GM12873 (cell line): ENCODE data around the gene RNF150.

ENCODE experiments used
- TF ChIP-seq, protein P1 (sequence below): IDR thresholded peaks from 2 replicates; pipeline ENCODE4 v1.5.1; 2012; ENCODE audit warnings: low read depth, mild to moderate bottlenecking, moderate library complexity, low read length, control low read depth; ENCODE audit not compliant: insufficient read depth; ENCODE audit errors: missing control alignments

The RNF150 gene

DNA sequence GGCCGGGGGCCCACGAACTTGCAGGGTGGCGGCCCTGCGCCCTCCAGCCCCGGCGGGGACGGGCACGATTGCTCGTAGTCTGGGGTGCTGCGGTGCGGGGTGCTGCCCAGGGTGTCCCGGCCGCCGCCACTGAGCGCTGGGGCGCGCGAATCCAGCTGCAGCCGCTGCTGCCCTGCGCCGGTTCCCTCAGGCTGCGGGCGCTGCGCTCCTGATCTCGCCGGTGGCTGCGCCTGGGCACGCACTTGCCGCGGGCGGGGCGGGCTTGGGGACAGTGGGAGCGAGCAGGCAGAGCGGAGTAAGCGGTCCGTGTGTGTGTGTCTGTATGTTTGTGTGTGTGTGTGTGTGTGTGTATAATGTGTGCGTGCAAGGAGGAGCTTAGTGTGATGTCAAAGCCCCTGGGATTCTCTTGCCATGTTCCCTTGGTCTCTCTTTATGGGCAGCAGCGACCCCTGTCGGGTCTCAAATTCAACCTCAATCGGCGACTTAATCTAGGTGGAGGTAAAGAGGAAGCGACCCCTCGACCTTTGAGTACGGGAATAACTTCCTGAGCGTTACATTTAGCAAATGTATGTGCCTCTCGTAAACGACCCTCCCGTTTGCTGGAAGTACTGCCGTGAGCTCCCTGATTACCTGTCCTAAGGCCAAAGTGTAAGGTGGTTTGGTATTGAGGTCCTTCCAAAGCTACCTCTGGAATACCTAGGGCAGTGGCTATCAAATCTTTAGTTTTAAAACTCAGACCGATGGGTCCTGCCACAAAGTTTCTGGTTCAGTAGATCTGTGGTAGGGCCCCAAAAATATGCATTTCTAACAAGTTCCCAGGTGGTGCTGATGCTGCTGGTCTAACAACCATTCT, at the start of gene RNF150:
TSS of gene RNF150 (minus strand) at position 324 of the 853 bp plus-strand sequence.
- TF ChIP-seq, protein P1, sequence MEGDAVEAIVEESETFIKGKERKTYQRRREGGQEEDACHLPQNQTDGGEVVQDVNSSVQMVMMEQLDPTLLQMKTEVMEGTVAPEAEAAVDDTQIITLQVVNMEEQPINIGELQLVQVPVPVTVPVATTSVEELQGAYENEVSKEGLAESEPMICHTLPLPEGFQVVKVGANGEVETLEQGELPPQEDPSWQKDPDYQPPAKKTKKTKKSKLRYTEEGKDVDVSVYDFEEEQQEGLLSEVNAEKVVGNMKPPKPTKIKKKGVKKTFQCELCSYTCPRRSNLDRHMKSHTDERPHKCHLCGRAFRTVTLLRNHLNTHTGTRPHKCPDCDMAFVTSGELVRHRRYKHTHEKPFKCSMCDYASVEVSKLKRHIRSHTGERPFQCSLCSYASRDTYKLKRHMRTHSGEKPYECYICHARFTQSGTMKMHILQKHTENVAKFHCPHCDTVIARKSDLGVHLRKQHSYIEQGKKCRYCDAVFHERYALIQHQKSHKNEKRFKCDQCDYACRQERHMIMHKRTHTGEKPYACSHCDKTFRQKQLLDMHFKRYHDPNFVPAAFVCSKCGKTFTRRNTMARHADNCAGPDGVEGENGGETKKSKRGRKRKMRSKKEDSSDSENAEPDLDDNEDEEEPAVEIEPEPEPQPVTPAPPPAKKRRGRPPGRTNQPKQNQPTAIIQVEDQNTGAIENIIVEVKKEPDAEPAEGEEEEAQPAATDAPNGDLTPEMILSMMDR, result peak; percentile 70

DNA sequence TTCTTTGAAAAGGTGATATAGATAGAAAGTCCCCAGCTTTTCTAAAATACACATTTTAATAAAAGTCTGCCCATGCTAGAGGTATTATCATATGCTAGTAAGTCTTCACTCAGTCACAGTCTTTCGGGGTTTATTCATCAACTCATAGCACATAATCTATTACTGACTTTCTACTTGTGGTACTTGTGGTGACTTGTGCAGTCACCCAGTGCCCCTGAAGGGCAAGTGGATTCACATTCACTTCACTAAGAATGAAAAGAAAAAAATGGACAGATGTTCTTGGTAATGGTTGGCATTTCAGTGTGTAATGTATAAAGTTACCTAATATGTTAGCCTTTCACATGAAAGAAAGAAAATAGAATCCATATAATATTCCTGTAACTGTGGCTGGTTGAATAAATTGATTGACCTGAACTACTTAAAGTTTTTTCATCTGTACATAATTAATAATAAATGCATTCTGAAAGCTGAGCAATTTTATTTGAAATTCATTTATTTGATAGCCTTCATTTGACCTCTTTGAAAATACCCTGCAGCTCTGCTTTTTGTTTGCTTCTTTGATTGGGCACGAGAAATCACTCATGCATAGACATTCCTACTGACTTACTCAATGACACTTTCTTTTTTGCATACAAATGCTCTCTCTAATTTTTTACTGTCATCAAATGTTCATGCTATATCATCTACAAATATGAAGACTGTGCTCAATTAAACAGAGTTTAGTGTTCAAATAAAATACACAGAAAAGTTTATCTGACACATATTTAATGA, 47.9 kb upstream of the RNF150 start:
- TF ChIP-seq, protein P1, result no peak

GRCh38 chr4:141179474-141180373, 46.5 kb upstream of the RNF150 start:
- TF ChIP-seq, protein P1, result no peak

DNA sequence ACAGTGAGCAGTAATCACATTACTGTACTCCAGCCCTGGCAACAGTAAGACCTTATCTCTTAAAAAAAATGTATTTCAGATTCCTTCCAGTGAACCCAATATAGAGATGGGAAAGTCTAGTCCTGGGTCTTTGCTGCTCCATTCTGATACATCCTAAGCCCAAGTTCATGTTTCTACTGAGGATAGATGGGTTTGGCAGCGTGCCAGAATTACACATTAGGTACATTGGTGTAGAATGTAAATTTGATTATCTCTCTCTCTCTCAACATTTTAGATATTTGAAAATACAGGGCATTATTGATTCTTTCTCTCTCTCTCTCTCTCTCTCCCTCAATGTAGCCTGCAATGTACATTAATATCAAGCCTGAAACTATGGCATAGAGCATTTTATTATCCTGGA, 43.9 kb upstream of the RNF150 start:
- TF ChIP-seq, protein P1, result no peak

GRCh38 chr4:141174457-141174856, 41.2 kb upstream of the RNF150 start:
- TF ChIP-seq, protein P1, result no peak

GRCh38 chr4:141170671-141171070, 37.4 kb upstream of the RNF150 start:
- TF ChIP-seq, protein P1, result no peak

- TF ChIP-seq, protein P1, result no peak
These were observed 36.1 kb upstream of the RNF150 start for GRCh38 chr4:141169391-141169790.
